HG03460 (cell line): ENCODE results near the gene CNIH2.
"Not testable (repeated sequence)": the region's sequence is repeated elsewhere in the genome, so short reads cannot be mapped to it uniquely, and the experiment has no call there.

Experiments used
- ATAC-seq: cut with Tn5 transposase; IDR thresholded peaks from one replicate; pipeline ENCODE4 v1.9.1; 2021; ENCODE audit not compliant: unreplicated experiment

Gene CNIH2

DNA sequence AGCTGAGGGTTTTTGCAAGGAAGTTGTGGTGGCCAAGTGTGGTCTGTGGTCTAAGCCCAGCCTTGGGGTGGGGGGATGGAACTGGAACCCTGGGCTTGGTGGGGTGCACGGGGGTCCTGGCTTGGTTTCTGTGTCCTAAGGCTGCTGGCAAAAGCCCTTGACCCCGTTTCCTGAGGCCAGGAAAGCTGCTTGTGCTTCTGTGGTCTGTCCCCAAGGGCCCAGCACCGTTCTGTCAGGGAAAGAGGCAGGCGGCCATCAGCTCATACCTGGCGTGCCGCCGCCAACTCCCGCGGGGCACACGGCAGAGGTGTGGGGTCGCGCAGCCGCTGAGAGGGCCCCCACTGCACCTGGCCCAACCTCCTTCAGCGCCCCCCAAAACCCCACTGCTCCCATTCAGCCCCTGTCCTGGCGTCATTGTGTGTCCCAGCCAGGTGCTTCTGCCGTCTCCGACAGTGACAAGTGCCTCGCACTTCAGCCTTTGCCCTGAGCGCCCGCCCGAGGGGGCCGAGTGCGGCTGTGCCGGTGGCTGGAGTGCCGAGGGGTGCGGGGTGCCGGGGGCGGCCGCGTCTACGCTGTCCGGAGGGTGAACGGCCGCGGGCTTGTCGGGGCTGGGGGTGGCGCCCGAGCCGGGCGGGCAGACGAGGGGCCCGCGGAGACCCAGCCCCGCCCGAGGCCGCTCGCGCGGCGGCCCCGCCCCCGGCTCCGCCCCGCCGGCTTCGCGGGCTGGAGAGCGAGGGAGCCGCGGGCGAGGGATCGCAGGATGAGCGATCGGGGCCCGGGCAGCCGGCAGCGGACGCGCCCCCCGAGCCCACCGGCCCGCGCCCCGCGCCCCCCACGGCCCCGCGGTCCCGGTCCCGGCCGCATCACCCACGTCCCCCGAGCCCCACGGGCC lies at the start of gene CNIH2:
CNIH2 (plus strand) TSS at position 705 of the 892 bp plus-strand sequence. CDS start 282 bp downstream, outside the sequence.
- no peak for ATAC-seq

DNA sequence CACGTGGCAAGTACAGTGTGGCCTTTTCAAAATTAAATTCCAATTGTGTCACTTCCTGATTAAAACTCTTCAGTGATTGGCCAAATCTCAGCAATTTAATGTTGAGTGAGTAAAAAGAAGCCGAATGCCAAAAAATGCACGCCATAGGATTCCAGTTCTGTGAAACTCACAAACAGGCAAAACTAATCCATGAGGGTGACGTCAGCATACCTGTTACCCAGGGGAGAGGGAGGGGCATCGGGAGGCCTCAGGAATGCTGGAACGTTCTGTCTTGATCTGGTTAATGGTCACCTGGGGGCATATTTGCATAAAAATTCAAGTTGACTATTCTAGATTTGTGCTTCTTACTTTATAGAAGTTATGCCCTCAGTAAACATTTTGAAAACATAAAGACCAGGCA lies 49.5 kb upstream of the CNIH2 start:
- ATAC-seq = no peak

DNA sequence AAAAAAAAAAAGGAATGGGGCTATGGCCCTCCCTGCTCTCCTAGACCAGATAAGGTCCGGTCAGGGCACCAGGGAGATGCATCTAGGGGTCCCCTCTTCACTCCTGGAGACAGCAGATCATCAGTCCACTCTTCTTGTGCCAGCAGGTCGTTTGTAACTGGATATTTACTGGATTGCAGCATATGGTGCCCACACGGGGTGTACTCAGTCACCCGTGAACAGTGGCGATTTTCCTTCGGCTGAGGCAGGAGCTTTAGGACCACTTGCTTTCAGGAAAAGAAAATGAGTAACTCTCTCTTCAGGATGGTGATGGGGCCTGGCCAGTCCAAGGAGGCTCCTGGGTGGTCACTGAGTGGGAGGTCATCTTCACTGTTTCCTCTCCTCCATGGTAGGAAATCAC lies 47.8 kb upstream of the CNIH2 start:
- no peak for ATAC-seq

DNA sequence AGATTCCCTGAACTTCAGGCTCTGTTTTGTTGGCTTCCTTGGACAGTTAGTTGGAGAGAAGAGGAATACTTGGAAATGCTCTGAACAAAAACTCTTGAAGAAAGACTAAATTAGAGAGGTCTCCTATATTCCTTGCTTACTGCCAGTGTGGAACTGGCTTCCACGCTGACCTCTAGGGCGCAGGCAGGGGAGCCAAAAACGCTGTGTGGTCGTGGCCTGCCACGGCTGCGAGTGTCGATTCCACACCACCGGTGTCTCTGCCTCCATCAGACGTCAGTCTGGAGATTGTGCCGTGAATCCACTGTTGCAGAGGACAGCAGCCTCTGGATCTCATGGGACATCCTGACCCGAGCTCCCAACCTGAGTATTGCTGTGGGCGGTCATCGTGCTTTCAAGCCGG lies 47.0 kb upstream of the CNIH2 start:
- ATAC-seq = no peak

DNA sequence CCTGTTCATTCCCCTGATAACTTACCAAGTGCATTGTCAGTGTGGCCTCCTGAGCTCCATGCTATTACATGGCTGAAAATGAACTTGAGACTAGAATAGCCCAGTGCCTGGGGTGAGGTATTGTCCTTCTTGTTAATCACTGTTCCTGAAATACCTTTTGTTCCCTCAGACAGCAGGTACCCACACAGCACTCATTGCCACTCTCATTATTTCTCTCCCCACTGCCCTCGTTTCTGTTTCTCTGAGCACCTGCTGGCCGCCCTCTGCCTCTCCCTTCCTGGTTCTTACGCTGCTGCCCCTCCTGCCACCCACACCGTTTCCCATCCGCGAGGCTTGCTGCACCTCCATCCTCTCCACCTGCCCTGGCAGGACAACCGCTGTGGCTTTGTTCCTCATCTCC lies 46.4 kb upstream of the CNIH2 start:
- ATAC-seq = no peak

DNA sequence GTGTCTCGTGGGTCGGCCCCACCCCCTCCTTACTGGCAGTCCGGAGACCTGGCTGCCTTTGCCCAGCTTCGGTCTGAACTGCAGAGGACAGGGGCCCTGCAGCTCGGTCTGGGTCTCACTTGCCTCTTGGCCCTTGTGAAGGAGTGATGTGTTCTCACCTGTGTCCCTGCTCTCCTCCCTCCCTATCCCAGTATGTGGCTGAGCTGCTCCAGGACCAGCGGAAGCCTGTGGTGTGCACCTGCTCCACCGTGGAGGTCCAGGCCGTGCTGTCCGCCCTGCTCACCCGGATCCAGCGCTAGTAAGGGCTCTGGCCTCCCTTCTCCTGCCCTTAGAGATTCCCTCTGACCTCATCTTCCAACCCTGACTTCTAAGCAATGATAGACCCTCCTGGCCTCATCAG lies 45.2 kb upstream of the CNIH2 start:
- ATAC-seq = no peak

DNA sequence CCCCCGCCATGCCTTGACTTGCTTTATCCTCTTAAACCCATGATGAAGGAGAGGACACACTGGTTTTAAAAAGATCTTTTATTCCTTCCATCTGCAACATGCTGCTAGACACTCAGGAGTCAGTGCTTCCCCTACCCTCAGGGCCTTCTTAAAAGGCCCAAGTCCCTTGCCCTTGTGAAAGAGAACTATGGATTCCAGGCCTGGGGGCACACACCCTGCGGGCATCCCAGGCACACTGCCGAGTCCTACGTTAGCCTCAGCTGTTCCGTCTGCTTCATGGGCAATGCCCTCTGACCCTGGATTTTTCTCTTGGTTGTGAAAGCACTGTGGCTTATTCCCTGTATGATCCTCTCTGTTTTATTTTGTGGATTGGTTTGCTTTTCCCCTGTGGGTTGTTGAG lies 44.7 kb upstream of the CNIH2 start:
- ATAC-seq = no peak

DNA sequence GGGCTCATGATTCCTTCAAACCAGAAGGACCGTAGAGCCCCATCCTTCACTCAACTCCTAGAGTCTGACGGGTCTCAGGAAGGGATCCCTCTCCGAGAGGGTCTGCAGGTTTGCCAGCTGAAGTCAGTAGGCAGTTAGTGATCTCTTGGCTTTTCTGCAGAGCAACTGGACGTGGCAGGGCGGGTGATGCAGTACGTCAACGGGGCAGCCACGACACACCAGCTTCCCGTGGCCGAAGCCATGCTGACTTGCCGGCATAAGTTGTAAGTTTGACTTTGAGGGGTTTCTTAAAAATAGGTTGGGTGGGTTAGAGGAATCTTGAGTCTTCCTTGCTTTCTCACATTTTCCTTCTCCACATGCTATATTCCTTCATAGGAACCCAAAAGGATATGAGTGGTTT lies 42.8 kb upstream of the CNIH2 start:
- no peak for ATAC-seq

DNA sequence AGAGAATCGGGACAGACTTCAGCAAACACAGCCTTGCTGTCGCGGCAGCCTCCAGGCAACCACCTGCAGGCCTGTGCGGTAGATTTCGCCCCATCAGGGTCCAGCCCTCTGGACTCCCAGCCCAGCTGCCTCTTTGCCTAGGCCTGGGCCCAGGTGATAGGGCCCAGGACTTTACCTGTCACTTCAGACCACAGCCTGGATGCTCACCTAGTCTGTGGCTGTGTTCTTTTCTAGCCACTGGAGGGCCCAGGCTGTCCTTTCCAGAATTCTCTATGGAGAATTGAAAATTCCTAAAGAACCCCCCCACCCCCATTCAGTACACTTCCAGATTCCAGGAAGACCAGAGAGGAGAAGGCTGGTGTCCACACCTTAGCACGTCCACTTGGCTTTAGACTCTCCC lies 40.1 kb upstream of the CNIH2 start:
- no peak for ATAC-seq

DNA sequence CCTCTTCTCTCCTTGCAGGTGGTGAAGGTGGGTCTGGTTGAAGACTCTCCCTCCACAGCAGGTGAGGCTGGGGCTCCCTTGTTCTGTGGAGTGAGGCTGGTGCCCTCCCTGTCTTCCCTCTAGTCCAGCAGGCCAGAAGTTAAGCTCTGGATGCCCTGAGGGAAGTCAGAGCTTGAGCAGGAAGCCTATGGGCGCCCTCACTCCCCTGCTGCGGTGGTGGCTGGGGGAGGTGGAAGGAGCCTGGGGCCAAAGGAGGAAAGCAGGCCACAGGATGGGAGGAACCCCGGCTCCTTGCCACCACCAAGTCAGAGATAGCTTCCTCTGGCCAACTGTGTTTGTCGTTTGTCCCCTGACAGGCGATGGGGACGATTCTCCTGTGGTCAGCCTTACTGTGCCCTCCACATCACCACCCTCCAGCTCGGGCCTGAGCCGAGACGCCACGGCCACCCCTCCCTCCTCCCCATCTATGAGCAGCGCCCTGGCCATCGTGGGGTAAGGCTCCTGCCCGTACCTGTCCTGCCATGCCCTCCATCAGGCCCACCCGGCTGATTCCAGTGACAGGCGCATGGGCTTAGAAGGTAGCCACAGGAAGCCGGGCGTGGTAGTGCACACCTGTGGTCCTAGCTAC lies 39.1 kb upstream of the CNIH2 start:
- no peak for ATAC-seq

DNA sequence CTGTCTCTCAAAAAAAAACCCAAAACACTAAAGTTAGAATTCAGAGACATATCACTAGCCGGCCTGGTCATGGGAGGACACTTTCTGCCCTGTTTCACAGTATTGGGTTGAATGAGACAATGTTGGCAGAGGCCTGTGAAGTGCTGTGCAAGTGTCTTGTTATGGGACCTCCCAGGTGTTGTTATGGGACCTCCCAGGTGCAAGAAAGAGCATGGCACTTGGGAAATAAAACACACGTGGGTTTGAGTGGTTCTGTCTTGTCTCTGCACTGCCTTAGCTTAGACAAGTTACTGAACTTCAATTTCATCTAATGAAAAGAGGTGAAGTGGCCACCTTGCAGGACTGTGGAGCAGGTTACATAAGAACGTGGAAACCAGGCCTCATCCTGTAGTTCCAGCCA lies 38.5 kb upstream of the CNIH2 start:
- ATAC-seq = no peak

DNA sequence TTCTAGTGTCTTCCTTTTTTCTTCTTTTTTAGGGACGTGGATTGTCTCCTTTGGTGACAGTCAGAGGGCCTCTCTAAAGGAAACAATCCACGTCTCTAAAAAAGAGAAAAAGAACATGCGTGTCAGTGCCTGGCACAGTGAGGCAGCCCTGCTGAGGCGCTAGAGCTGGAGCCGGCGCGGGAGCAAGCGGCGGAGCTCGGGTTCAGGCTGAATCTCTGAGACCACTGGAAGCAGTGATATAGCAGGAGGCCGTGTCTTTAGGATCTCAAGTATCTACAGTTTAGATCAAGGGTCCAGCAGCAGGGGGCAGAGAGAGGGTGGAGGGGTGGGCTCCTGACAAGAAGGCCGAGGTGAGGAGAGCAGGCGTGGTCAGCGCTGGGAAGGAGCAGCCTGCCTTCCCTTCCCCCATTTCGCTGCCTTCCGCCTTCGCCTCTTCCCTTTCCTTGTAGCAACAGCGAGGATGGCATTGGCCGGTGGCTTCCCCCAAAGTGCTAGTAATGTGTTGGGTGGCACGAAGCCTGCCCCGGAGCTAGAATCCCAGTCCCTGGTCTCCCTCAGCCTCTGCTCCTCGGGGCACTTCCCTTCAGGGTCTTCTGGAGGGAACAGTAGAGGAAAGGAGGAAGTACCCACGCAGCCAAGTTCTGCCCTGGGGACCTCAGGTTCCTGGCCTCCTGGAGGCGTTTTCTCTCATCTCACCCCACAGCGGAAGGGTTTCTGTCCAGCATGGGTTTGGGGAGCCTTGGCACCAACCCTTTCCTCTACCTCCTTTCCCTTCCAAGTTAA lies 37.8 kb upstream of the CNIH2 start:
- no peak for ATAC-seq

DNA sequence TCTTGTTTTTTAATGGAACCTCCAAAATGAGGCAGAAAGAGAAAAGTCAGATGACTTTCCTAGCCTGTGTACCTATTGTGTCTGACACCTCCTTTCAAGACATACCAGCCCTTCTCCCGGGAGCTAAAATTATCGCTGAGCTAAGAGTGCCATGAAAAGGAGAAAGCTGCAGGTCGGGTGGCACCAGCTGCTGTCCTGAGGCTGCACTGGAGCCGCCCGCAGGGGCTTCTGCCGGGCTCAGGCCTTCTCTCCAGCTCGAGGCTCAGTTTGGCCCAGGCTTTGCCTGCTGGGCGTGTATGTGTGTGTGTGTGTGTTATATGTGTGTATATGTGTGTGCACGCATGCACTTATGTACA lies 37.2 kb upstream of the CNIH2 start:
- ATAC-seq = no peak

DNA sequence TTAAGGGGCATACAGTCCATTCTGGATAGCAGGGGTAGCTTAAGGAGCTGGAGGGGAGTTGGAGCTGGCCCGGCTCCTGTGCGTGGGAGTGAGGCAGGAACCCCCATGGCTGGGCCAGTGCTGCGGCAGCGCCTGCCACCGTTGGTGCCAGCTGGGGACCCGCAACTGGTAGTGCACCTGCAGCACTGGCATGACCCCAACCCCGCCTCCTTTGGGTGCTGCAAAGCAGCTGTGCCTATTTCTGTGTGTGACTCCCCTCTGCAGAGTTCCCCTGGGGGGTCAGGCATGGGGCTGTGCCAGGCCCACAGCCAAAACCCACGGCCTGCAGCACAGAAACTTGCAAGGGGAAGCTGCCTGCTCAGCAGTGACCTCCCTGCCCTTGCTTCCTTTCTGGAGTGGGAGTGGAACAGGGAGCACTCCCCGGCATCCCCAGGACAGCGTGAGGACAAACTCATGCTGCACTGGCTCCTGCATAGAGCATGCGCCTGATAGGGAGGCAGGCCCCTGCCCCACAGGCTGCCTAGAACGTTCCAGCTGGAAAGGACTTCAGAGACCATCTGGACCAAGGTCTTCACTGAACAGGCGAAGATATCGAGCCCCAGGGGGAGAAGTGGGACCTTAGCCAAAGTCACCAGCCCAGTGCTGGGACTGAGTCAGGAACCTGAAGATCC lies 35.7 kb upstream of the CNIH2 start:
- ATAC-seq = no peak

DNA sequence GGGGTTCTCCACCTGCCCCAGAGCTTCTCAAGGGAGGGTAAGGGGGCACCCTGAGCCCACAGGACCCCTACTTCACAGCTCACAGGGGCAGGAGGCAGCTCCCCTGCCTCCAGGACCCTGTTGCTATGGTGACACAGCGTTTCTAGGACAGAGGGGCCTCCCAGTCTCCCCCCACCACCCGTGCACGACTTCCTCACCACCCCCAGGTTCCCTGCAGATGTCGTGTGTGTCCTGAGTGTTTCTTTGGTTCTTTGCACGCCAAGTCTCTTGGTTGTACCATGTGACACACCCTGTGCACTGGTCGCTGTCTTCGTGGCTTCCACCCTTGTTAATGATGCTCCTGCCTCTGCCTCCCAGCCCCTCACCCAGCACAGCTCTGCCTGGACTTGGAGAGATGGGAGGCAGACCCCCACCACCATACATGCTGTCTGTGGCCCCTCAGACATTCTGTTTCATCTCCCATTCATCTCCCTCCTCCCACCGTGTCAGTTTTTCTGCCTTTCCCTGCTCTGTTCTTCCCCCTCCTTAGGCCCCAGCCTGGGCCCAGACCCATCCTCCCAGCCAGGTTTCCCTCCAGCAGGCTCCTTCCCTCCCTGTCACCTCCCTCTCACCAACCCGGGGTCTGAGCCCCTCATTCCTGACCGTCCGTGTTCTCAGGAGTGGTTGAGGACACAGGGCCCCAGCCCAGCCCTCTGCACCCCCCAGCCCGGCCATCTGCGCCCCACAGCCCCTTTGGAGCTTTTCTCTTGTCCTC lies 34.0 kb upstream of the CNIH2 start:
- ATAC-seq = no peak

DNA sequence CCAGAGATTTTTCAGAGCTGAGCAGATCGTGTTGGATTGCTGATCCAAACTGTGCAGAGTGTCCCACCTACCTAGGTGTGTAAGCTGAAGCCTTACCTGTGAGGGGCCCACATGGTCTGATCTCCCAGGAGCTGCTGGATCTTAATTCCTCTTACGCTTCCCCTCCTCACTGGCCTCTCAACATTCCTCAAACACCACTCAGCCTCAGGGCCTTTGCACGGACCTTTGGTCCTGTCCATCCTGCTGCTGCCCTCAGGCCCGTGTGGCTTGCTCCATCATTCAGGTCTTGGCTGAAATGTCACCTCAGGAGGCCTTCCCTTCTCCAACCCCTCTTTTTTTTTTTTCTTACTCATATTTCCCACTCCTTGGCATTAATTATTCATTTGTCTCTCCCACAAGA lies 30.7 kb upstream of the CNIH2 start:
- ATAC-seq = no peak

DNA sequence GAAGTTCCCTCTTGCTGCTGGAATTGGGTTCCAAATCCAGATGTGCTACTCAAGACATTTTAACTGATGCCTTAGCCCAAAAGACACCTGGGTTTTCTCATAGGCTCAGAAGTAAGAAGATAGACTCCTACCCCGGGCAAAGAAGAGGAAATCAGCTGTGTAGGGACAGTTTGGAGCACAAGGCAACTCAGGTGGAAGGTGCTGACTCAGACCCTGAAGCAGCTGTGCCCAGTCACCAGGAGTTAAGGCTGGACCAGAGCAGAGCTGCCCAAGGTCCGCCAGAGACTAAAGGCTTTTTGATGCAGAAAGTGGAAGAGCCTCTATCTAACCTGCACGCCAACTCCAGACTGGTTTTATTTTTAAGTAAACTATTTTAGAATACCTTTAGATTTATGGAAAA lies 30.2 kb upstream of the CNIH2 start:
- no peak for ATAC-seq

DNA sequence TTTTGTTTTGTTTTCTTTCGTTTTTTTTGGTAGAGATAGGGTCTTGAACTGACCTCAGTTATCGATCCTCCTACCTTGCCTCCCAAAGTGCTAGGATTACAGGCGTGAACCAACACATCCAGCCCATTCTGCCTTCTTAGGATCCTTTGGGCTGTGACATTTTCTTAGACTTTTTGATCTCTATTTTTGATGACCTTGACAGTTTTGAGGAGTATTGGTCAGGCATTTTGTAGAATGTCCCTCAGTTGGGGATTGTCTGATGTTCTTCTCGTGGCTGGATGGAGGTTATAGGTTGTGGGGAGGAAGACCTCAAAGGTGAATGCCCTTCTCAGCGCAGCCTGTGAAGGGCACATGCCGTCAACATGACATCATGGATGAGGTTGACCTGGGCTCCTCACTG lies 29.1 kb upstream of the CNIH2 start:
- ATAC-seq = no peak

DNA sequence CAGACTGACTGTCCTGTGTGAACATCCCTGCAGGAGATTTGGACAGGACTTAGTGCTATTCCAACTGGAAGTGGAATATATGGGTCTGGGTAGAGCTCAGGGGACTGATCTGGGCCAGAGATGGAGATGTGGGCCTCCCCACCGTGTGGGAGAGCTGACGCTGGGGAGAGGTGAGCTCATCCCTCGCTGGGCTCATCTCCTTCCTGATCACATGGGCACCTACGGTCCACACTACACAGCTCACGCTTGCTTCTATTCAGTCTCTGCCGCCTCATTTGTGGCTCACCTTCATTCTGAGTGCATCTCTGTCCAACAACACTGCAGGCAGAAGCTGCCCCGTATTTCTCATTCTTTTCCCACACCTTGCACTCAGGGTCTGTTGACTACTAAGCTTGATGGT lies 26.2 kb upstream of the CNIH2 start:
- ATAC-seq = no peak

DNA sequence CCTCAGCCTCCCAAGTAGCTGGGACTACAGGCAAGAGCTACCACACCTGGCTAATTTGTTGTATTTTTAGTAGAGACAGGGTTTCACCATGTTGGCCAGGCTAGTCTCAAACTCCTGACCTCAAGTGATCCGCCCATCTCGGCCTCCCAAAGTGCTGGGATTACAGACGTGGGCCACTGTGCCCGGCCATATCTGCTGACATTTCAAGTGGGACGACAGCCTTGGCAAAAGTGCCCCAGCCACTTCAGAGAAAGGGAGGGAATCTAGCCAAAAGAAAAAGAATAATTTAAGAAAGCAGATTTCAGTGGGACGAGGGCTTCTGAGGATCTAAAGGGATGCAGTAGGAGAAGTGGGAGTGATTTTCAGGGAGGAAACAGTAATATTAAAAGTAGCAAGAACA lies 24.9 kb upstream of the CNIH2 start:
- ATAC-seq = not testable (repeated sequence)

DNA sequence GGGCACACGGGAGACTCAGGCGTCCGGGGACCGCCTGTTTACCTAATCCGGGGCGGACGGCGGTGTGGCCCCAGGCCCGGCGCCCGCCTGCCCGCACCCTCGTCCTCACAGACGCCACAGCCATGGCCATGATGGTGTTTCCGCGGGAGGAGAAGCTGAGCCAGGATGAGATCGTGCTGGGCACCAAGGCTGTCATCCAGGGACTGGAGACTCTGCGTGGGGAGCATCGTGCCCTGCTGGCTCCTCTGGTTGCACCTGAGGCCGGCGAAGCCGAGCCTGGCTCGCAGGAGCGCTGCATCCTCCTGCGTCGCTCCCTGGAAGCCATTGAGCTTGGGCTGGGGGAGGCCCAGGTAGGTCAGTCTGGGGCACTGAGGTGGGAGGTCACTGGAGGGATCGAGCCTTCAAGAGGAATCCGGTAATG lies 19.5 kb upstream of the CNIH2 start:
- no peak for ATAC-seq
